ENCODE results near the gene PSPN.
"Not testable (repeated sequence)": the region's sequence is repeated elsewhere in the genome, so short reads cannot be mapped to it uniquely, and the experiment has no call there.

PSPN gene

GRCh38 chr19:6350688-6351087 is 25.0 kb downstream of the PSPN start:
- no peaks in the 10 kb centered on the region for H3K36me3 Mint-ChIP-seq (ENCODE audit: low read depth)
- H3K27me3 Mint-ChIP-seq (ENCODE audit: low read depth) = no peaks in the 10 kb centered on the region
- no peaks in the 10 kb centered on the region for H3K9me3 Mint-ChIP-seq
- H3K4me3 Mint-ChIP-seq = no peak overlapping the region
- no peak overlapping the region for H3K27ac Mint-ChIP-seq
- no peaks in the 10 kb centered on the region for H3K4me1 Mint-ChIP-seq (ENCODE audit: low read depth)
- no peak for DNase-seq (ENCODE audit: low spot score)

GRCh38 chr19:6349271-6349670 is 26.5 kb downstream of the PSPN start:
- H3K9me3 Mint-ChIP-seq; DNase-seq (ENCODE audit: low spot score); H3K4me1 Mint-ChIP-seq (ENCODE audit: low read depth); H3K36me3 Mint-ChIP-seq (ENCODE audit: low read depth); H3K4me3 Mint-ChIP-seq; H3K27me3 Mint-ChIP-seq (ENCODE audit: low read depth); H3K27ac Mint-ChIP-seq: not testable (repeated sequence)

GRCh38 chr19:6343462-6343861 is 32.3 kb downstream of the PSPN start:
- no peaks in the 10 kb centered on the region for H3K9me3 Mint-ChIP-seq
- H3K27ac Mint-ChIP-seq = no peak overlapping the region
- H3K4me3 Mint-ChIP-seq = no peak overlapping the region
- DNase-seq (ENCODE audit: low spot score) = no peak
- H3K27me3 Mint-ChIP-seq (ENCODE audit: low read depth) = no peaks in the 10 kb centered on the region
- no peaks in the 10 kb centered on the region for H3K4me1 Mint-ChIP-seq (ENCODE audit: low read depth)
- H3K36me3 Mint-ChIP-seq (ENCODE audit: low read depth) = no peaks in the 10 kb centered on the region

- no peak overlapping the region for H3K4me3 Mint-ChIP-seq
- H3K27me3 Mint-ChIP-seq (ENCODE audit: low read depth) = no peaks in the 10 kb centered on the region
- no peaks in the 10 kb centered on the region for H3K36me3 Mint-ChIP-seq (ENCODE audit: low read depth)
- no peak for DNase-seq (ENCODE audit: low spot score)
- no peaks in the 10 kb centered on the region for H3K4me1 Mint-ChIP-seq (ENCODE audit: low read depth)
- H3K9me3 Mint-ChIP-seq = no peaks in the 10 kb centered on the region
- H3K27ac Mint-ChIP-seq = no peak overlapping the region
These were observed 35.1 kb downstream of the PSPN start for GRCh38 chr19:6340493-6341201.

- no peak overlapping the region for H3K27ac Mint-ChIP-seq
- no peak for DNase-seq (ENCODE audit: low spot score)
- no peaks in the 10 kb centered on the region for H3K4me1 Mint-ChIP-seq (ENCODE audit: low read depth)
- no peaks in the 10 kb centered on the region for H3K36me3 Mint-ChIP-seq (ENCODE audit: low read depth)
- H3K27me3 Mint-ChIP-seq (ENCODE audit: low read depth) = no peaks in the 10 kb centered on the region
- no peaks in the 10 kb centered on the region for H3K9me3 Mint-ChIP-seq
- no peak overlapping the region for H3K4me3 Mint-ChIP-seq
These were observed 41.0 kb downstream of the PSPN start for GRCh38 chr19:6334490-6335285.

GRCh38 chr19:6333439-6333838 is 42.3 kb downstream of the PSPN start, which contains the start of gene ACER1:
ACER1 (minus strand) TSS chr19:6333612; CDS start chr19:6333551, 61 bp downstream.
- Mint-ChIP-seq H3K4me3 (no peak within 1 kb of the TSS), H3K27ac (no peak within 1 kb of the TSS), H3K4me1 (ENCODE audit: low read depth) (no peaks in the 10 kb centered on the region), H3K27me3 (ENCODE audit: low read depth) (no peaks in the 10 kb centered on the region), H3K36me3 (ENCODE audit: low read depth) (no peaks in the 10 kb centered on the region), H3K9me3 (no peaks in the 10 kb centered on the region)
- DNase-seq (ENCODE audit: low spot score) = no peak

GRCh38 chr19:6326815-6327214 is 48.9 kb downstream of the PSPN start:
- Mint-ChIP-seq H3K36me3 (ENCODE audit: low read depth) (no peaks in the 10 kb centered on the region), H3K4me1 (ENCODE audit: low read depth) (no peaks in the 10 kb centered on the region), H3K27ac (no peak overlapping the region), H3K4me3 (no peak overlapping the region), H3K9me3 (no peaks in the 10 kb centered on the region), H3K27me3 (ENCODE audit: low read depth) (no peaks in the 10 kb centered on the region)
- DNase-seq (ENCODE audit: low spot score) = no peak

GRCh38 chr19:6325614-6326013 is 50.1 kb downstream of the PSPN start:
- Mint-ChIP-seq H3K36me3 (ENCODE audit: low read depth) (no peaks in the 10 kb centered on the region), H3K27me3 (ENCODE audit: low read depth) (no peaks in the 10 kb centered on the region), H3K4me3 (no peak overlapping the region), H3K9me3 (no peaks in the 10 kb centered on the region), H3K4me1 (ENCODE audit: low read depth) (no peaks in the 10 kb centered on the region), H3K27ac (no peak overlapping the region)
- no peak for DNase-seq (ENCODE audit: low spot score)

Measured in T-helper 2 cell treated with Interferon-gamma antibody and Interleukin-4, amounts not matched to agents 5 μg/mL and 100 μg/mL, for 36 hours (primary cell).